T-helper 2 cell (primary cell): ENCODE measurements around the gene ARHGAP6.
A peak's percentile ranks its signal among the peaks of the same experiment; 100 is the strongest.

ENCODE experiments used
- DNase-seq, 5 experiments: peaks; one replicate each; pipeline versions ENCODE4 v3.0.0 to v3.0.0-alpha.2; 2012 to 2022

Gene ARHGAP6

GRCh38 chrX:11424903-11425674 lies 240.6 kb downstream of the ARHGAP6 start:
- no peak for DNase-seq

- no peak for DNase-seq
Observed at GRCh38 chrX:11423949-11424348, 241.8 kb downstream of the ARHGAP6 start.

- DNase-seq = peak in 1 of 5 experiments; percentile 18
Observed at GRCh38 chrX:11423362-11423818, 242.3 kb downstream of the ARHGAP6 start.

GRCh38 chrX:11422525-11422857 lies 243.2 kb downstream of the ARHGAP6 start:
- DNase-seq = no peak

GRCh38 chrX:11421805-11422524 lies 243.8 kb downstream of the ARHGAP6 start:
- no peak for DNase-seq

- DNase-seq = no peak
Observed at GRCh38 chrX:11420851-11421250, 244.9 kb downstream of the ARHGAP6 start.

- no peak for DNase-seq
Observed at GRCh38 chrX:11419102-11419501, 246.6 kb downstream of the ARHGAP6 start.

- no peak for DNase-seq
Observed at GRCh38 chrX:11416600-11416999, 249.1 kb downstream of the ARHGAP6 start.

- DNase-seq = no peak
Observed at GRCh38 chrX:11414091-11414490, 251.6 kb downstream of the ARHGAP6 start.

GRCh38 chrX:11412715-11413623 lies 252.8 kb downstream of the ARHGAP6 start:
- no peak for DNase-seq

- no peak for DNase-seq
Observed at GRCh38 chrX:11409957-11410356, 255.8 kb downstream of the ARHGAP6 start.

GRCh38 chrX:11408783-11409182 lies 256.9 kb downstream of the ARHGAP6 start:
- DNase-seq = no peak

- DNase-seq = no peak
Observed at GRCh38 chrX:11408109-11408405, 257.7 kb downstream of the ARHGAP6 start.

- DNase-seq = no peak
Observed at GRCh38 chrX:11407331-11408108, 258.2 kb downstream of the ARHGAP6 start.

GRCh38 chrX:11406109-11406765 lies 259.5 kb downstream of the ARHGAP6 start:
- no peak for DNase-seq

GRCh38 chrX:11403631-11404030 lies 262.1 kb downstream of the ARHGAP6 start:
- no peak for DNase-seq

- no peak for DNase-seq
Observed at GRCh38 chrX:11401966-11402365, 263.8 kb downstream of the ARHGAP6 start.

GRCh38 chrX:11399489-11400094 lies 266.1 kb downstream of the ARHGAP6 start:
- DNase-seq = no peak

GRCh38 chrX:11398785-11399184 lies 266.9 kb downstream of the ARHGAP6 start:
- no peak for DNase-seq

- DNase-seq = no peak
Observed at GRCh38 chrX:11398139-11398538, 267.6 kb downstream of the ARHGAP6 start.

- peak in 1 of 5 experiments; percentile 15 for DNase-seq
Observed at GRCh38 chrX:11397680-11398079, 268.0 kb downstream of the ARHGAP6 start.

GRCh38 chrX:11395859-11396258 lies 269.9 kb downstream of the ARHGAP6 start:
- no peak for DNase-seq
